UCSD-AML1 (cell line): ENCODE data around the gene TGM1.

Experiments
- DNase-seq: peaks from one replicate; lab custom pipeline; 2025; ENCODE audit not compliant: unreplicated experiment; lab: John Stamatoyannopoulos, UW

The TGM1 gene

GRCh38 chr14:24292118-24292807 lies 29.3 kb upstream of the TGM1 start:
- no peak for DNase-seq

GRCh38 chr14:24291446-24292117 lies 28.6 kb upstream of the TGM1 start:
- DNase-seq: no peak

GRCh38 chr14:24290746-24291145 lies 27.8 kb upstream of the TGM1 start:
- no peak for DNase-seq

GRCh38 chr14:24289649-24290280 lies 26.8 kb upstream of the TGM1 start:
- no peak for DNase-seq

GRCh38 chr14:24286996-24287395 lies 24.0 kb upstream of the TGM1 start:
- DNase-seq: no peak

GRCh38 chr14:24285351-24285750 lies 22.4 kb upstream of the TGM1 start:
- DNase-seq: no peak

GRCh38 chr14:24284501-24285035 lies 21.6 kb upstream of the TGM1 start:
- no peak for DNase-seq

GRCh38 chr14:24283796-24284460 lies 21.0 kb upstream of the TGM1 start:
- DNase-seq: no peak

GRCh38 chr14:24282736-24283135 lies 19.8 kb upstream of the TGM1 start:
- no peak for DNase-seq

GRCh38 chr14:24281636-24282035 lies 18.7 kb upstream of the TGM1 start:
- DNase-seq: no peak

GRCh38 chr14:24280797-24281460 lies 18.0 kb upstream of the TGM1 start:
- DNase-seq: no peak

- peak; percentile 48 for DNase-seq
These were observed 16.6 kb upstream of the TGM1 start for GRCh38 chr14:24279301-24280186.

GRCh38 chr14:24278424-24278823 lies 15.4 kb upstream of the TGM1 start:
- no peak for DNase-seq

- DNase-seq: peak; percentile 67
These were observed 14.8 kb upstream of the TGM1 start for GRCh38 chr14:24277606-24278321.

GRCh38 chr14:24277071-24277470 lies 14.1 kb upstream of the TGM1 start:
- DNase-seq: no peak

GRCh38 chr14:24274101-24274543 lies 11.1 kb upstream of the TGM1 start:
- no peak for DNase-seq

- no peak for DNase-seq
These were observed 10.5 kb upstream of the TGM1 start for GRCh38 chr14:24273422-24273998.

- no peak for DNase-seq
These were observed 9.5 kb upstream of the TGM1 start for GRCh38 chr14:24272467-24272866.

GRCh38 chr14:24271834-24272263 lies 8.9 kb upstream of the TGM1 start:
- no peak for DNase-seq
